HepG2 (cell line): ENCODE data around the gene TK2. TPM values are rescaled to one million over a fixed set of nuclear protein-coding genes. Genes with fewer than 3 reads are reported as not detected.

Source experiments
- HMG20A ChIP-seq: IDR thresholded peaks from 2 replicates; pipeline ENCODE4 v1.6.1; 2016; ENCODE audit warnings: borderline replicate concordance
- IRF2 ChIP-seq: IDR thresholded peaks from 2 replicates; pipeline ENCODE4 v1.6.1; 2018; ENCODE audit warnings: missing genetic modification reagents, missing compliant biosample characterization
- KDM2A ChIP-seq: sonication (generic); formaldehyde crosslinking; IDR thresholded peaks from 2 replicates; pipeline ENCODE4 v1.4.0; 2020; ENCODE audit warnings: low read depth, missing genetic modification reagents, borderline replicate concordance
- MED1 ChIP-seq: sonication (generic); formaldehyde crosslinking; IDR thresholded peaks from 2 replicates; pipeline ENCODE4 v1.4.0; 2020; ENCODE audit warnings: missing genetic modification reagents
- MIER3 ChIP-seq: IDR thresholded peaks from 2 replicates; pipeline ENCODE4 v1.6.1; 2016; ENCODE audit warnings: missing compliant biosample characterization, borderline replicate concordance
- RBFOX2 ChIP-seq: fragments of 200-400 bp; formaldehyde crosslinking; IDR thresholded peaks from 2 replicates; pipeline ENCODE4 v1.6.1; 2017; ENCODE audit warnings: low read depth, mild to moderate bottlenecking, low read length
- RXRA ChIP-seq: sonication (generic); formaldehyde crosslinking; IDR thresholded peaks from 2 replicates; pipeline ENCODE4 v1.5.1; 2020; ENCODE audit warnings: missing genetic modification reagents
- SOX13 ChIP-seq, 3 experiments: fragments of 450-650 bp in 1 of 3; sonication (generic) in 1 of 3; formaldehyde crosslinking in 1 of 3; IDR thresholded peaks in 2 of 3; conservative IDR thresholded peaks in 1 of 3; 2 replicates each; pipeline versions ENCODE4 v1.5.0 to v1.6.1; 2016 to 2020; ENCODE audit warnings: antibody characterized with exemption in 1 of 3, mild to moderate bottlenecking in 1 of 3, missing compliant biosample characterization in 1 of 3, missing genetic modification reagents in 1 of 3, moderate library complexity in 1 of 3
- WIZ ChIP-seq: sonication (generic); formaldehyde crosslinking; IDR thresholded peaks from 2 replicates; pipeline ENCODE4 v1.5.1; 2020; ENCODE audit warnings: mild to moderate bottlenecking, missing genetic modification reagents
- ZFX ChIP-seq: sonication (generic); formaldehyde crosslinking; IDR thresholded peaks from 2 replicates; pipeline ENCODE4 v1.4.0; 2020; ENCODE audit warnings: mild to moderate bottlenecking, low read depth, missing genetic modification reagents, moderate library complexity
- ZNF343 ChIP-seq: sonication (generic); formaldehyde crosslinking; IDR thresholded peaks from 2 replicates; pipeline ENCODE4 v1.4.0; 2020; ENCODE audit warnings: mild to moderate bottlenecking, missing genetic modification reagents
- polyA plus RNA-seq, 8 experiments: library from polyadenylated mRNA; depleted of rRNA in 3 of 8; stranded (reverse) in 7 of 8; unstranded in 1 of 8; fragments of >200 nt; fragmentation: Illumina TruSeq in 4 of 8; extraction: Trizol in 4 of 8; gene quantifications; 2 replicates each; pipeline versions ENCODE4 v1.2.1 to v1.2.3, GENCODE V29; 2011 to 2016; ENCODE audit warnings: low read depth in 4 of 8, missing spikeins in 1 of 8, mixed read lengths in 1 of 8; ENCODE audit not compliant: insufficient read depth in 1 of 8
- total RNA-seq, 5 experiments: library from RNA; depleted of rRNA; stranded (reverse); fragments of >200 nt; fragmentation: Illumina TruSeq; extraction: Trizol; gene quantifications; 2 replicates each; pipeline ENCODE4 v1.2.3, GENCODE V29; 2016; ENCODE audit warnings: low read depth in 1 of 5
- TF ChIP-seq, protein P1 (sequence below), 2 experiments: sonication (generic) in 1 of 2; formaldehyde crosslinking in 1 of 2; IDR thresholded peaks; 2 replicates each; pipeline versions ENCODE4 v1.4.0 to v1.6.1; 2016 to 2020; ENCODE audit warnings: borderline replicate concordance in 1 of 2, low read depth in 1 of 2, mild to moderate bottlenecking in 1 of 2, missing genetic modification reagents in 1 of 2
- TF ChIP-seq, protein P2 (sequence below): sonication (generic); formaldehyde crosslinking; IDR thresholded peaks from 2 replicates; pipeline ENCODE4; 2020; ENCODE audit warnings: missing genetic modification reagents, mild to moderate bottlenecking, borderline replicate concordance
- TF ChIP-seq, protein P3 (sequence below): sonication (generic); formaldehyde crosslinking; IDR thresholded peaks from 2 replicates; pipeline ENCODE4 v1.8.0; 2022; ENCODE audit warnings: low read depth, missing genetic modification reagents
- TF ChIP-seq, protein P4 (sequence below): sonication (generic); formaldehyde crosslinking; IDR thresholded peaks from 2 replicates; pipeline ENCODE4 v1.8.0; 2022; ENCODE audit warnings: mild to moderate bottlenecking, missing genetic modification reagents

The TK2 gene
- total and polyA plus RNA-seq, 2 of the 13 experiments (the other 11 are each of a cell fraction or from before 2014, with no cell fraction given): 18.7 to 21.0 TPM

DNA sequence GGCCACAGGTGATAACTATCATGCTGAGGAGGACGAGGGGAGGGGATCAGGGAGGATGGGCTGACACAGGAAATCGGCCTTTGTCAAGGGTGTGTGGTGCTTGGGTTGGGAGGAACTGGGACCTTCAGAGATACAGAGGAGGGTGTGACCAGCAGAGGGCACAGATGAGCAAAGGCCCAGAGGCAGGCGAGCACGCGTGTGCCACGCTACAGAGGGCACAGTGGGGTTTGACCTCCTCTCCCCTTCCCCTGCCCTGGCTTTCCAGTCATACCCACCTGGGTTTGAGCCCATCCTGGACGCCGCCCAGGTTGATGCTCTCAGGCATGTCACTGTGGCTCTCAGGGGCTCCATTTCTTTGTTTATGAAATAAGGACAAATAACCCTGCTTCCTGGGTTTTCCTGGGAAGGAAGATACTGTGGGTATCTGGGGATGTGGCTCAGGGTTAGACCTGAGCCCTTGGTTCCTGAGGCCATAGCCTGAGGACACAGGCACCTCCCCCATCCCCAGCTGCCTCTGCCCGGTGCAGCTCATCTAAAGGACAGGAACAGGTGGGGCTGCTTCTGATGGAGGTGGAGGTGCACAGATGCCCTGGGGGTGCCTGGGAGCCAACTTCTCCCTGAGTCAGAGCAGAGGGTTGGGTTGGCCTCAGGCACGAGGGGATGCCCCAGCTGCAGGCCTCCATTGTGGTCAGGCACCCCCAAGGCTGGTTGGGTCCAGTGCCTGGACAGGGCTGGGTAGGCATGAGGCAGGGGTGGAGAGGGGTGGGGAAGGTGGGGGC, 71.0 kb downstream of the TK2 start (continued):
- TF ChIP-seq, protein P1, sequence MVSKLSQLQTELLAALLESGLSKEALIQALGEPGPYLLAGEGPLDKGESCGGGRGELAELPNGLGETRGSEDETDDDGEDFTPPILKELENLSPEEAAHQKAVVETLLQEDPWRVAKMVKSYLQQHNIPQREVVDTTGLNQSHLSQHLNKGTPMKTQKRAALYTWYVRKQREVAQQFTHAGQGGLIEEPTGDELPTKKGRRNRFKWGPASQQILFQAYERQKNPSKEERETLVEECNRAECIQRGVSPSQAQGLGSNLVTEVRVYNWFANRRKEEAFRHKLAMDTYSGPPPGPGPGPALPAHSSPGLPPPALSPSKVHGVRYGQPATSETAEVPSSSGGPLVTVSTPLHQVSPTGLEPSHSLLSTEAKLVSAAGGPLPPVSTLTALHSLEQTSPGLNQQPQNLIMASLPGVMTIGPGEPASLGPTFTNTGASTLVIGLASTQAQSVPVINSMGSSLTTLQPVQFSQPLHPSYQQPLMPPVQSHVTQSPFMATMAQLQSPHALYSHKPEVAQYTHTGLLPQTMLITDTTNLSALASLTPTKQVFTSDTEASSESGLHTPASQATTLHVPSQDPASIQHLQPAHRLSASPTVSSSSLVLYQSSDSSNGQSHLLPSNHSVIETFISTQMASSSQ (IDR thresholded peaks at IDR 0.05; ENCODE audit: low read depth): no peak; the same call in 1 of the 2 replicates
- TF ChIP-seq, protein P1 (CRISPR knock-in tag; IDR thresholded peaks at IDR 0.05; ENCODE audit: borderline replicate concordance): 0 out of 2 replicates have a peak, but pooled peaks have one; percentile 43
- TF ChIP-seq MIER3 (CRISPR knock-in tag) (peak; percentile 43; the same call in 1 of the 2 replicates), ZFX (CRISPR knock-in tag) (peak; percentile 57), WIZ (CRISPR knock-in tag) (no peak), MED1 (CRISPR knock-in tag) (peak; percentile 57; the same call in 1 of the 2 replicates), SOX13 (IDR thresholded peaks at IDR 0.05) (no peak), SOX13 (CRISPR knock-in tag; conservative IDR thresholded peaks at IDR 0.05 in 1 of 2, IDR thresholded peaks at IDR 0.05 in 1 of 2) (0 out of 4 replicates have a peak, but pooled peaks of 1 of the 2 experiments have one; percentile 11), HMG20A (peak; percentile 39; the same call in 1 of the 2 replicates), ZNF343 (0 out of 2 replicates have a peak, but pooled peaks have one; percentile 31), KDM2A (CRISPR knock-in tag) (peak; percentile 66; the same call in 1 of the 2 replicates), RBFOX2 (no peak), IRF2 (CRISPR knock-in tag) (0 out of 2 replicates have a peak, but pooled peaks have one; percentile 17), RXRA (CRISPR knock-in tag) (no peak)
- TF ChIP-seq, protein P2, sequence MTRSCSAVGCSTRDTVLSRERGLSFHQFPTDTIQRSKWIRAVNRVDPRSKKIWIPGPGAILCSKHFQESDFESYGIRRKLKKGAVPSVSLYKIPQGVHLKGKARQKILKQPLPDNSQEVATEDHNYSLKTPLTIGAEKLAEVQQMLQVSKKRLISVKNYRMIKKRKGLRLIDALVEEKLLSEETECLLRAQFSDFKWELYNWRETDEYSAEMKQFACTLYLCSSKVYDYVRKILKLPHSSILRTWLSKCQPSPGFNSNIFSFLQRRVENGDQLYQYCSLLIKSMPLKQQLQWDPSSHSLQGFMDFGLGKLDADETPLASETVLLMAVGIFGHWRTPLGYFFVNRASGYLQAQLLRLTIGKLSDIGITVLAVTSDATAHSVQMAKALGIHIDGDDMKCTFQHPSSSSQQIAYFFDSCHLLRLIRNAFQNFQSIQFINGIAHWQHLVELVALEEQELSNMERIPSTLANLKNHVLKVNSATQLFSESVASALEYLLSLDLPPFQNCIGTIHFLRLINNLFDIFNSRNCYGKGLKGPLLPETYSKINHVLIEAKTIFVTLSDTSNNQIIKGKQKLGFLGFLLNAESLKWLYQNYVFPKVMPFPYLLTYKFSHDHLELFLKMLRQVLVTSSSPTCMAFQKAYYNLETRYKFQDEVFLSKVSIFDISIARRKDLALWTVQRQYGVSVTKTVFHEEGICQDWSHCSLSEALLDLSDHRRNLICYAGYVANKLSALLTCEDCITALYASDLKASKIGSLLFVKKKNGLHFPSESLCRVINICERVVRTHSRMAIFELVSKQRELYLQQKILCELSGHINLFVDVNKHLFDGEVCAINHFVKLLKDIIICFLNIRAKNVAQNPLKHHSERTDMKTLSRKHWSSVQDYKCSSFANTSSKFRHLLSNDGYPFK: peak; percentile 59; the same call in 1 of the 2 replicates
- TF ChIP-seq, protein P3, sequence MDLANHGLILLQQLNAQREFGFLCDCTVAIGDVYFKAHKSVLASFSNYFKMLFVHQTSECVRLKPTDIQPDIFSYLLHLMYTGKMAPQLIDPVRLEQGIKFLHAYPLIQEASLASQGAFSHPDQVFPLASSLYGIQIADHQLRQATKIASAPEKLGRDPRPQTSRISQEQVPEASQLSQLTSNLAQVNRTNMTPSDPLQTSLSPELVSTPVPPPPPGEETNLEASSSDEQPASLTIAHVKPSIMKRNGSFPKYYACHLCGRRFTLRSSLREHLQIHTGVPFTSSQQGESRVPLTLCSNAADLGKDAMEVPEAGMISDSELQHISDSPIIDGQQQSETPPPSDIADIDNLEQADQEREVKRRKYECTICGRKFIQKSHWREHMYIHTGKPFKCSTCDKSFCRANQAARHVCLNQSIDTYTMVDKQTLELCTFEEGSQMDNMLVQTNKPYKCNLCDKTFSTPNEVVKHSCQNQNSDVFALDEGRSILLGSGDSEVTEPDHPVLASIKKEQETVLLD (CRISPR knock-in tag): no peak
- TF ChIP-seq, protein P4, sequence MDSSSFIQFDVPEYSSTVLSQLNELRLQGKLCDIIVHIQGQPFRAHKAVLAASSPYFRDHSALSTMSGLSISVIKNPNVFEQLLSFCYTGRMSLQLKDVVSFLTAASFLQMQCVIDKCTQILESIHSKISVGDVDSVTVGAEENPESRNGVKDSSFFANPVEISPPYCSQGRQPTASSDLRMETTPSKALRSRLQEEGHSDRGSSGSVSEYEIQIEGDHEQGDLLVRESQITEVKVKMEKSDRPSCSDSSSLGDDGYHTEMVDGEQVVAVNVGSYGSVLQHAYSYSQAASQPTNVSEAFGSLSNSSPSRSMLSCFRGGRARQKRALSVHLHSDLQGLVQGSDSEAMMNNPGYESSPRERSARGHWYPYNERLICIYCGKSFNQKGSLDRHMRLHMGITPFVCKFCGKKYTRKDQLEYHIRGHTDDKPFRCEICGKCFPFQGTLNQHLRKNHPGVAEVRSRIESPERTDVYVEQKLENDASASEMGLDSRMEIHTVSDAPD (CRISPR knock-in tag): 0 out of 2 replicates have a peak, but pooled peaks have one; percentile 28
